Psoas muscle (tissue), 8 donors: ENCODE results near the gene FOXP1. TPM values are rescaled to one million over a fixed set of nuclear protein-coding genes. Genes with fewer than 3 reads are reported as not detected.

Source experiments
- ATAC-seq, 4 donors: fragments of 200-7000 bp; cut with Tn5 transposase; one replicate each; pipeline ENCODE4 v1.9.1; 2020; ENCODE audit warnings: moderate library complexity in 3 of 4, mild to moderate bottlenecking in 2 of 4
- DNase-seq, 2 donors: peaks; one replicate each; pipeline ENCODE4 v3.0.0-alpha.2; 2020
- H3K27ac ChIP-seq: fragments of 200-600 bp; one replicate; pipeline ENCODE4 v1.8.0; 2022
- H3K27me3 ChIP-seq, 3 donors: fragments of 200-600 bp in 1 of 3; one replicate each; pipeline versions ENCODE4 v1.6.1 to v1.8.0; 2013 to 2022; ENCODE audit warnings: low read length in 2 of 3, mild to moderate bottlenecking in 2 of 3, moderate library complexity in 1 of 3; ENCODE audit not compliant: insufficient read depth in 3 of 3
- H3K36me3 ChIP-seq, 2 donors: fragments of 200-600 bp in 1 of 2; one replicate each; pipeline versions ENCODE4 v1.6.1 to v1.8.0; 2013 to 2022; ENCODE audit warnings: low read depth in 1 of 2, mild to moderate bottlenecking in 1 of 2, moderate library complexity in 1 of 2; ENCODE audit not compliant: insufficient read depth in 1 of 2
- H3K4me1 ChIP-seq: fragments of 200-600 bp; one replicate; pipeline ENCODE4 v1.8.0; 2022
- H3K4me3 ChIP-seq: fragments of 200-600 bp; one replicate; pipeline ENCODE4 v1.8.0; 2022; ENCODE audit warnings: mild to moderate bottlenecking
- H3K9me3 ChIP-seq: fragments of 200-600 bp; one replicate; pipeline ENCODE4 v1.8.0; 2022
- WGBS, 3 donors: extraction: QIAGEN DNeasy Blood & Tissue Kit; methylation state at CpG; one replicate each; pipeline versions ENCODE4 v1.1.6 to v1.1.7; 2013; 5-methylcytosine and 5-hydroxymethylcytosine counted together
- intact Hi-C, 2 donors: fragments of 100-400 bp; cut with DNase I; formaldehyde crosslinking; loops; one replicate each; pipeline versions ENCODE4 v1.11.0 to v1.14.2; 2022
- polyA plus RNA-seq, 3 donors: library from polyadenylated mRNA; stranded (reverse); fragments of 200-250 nt; gene quantifications; one replicate each; pipeline ENCODE4 v1.2.3, GENCODE V29; 2013
- total RNA-seq, 4 donors: library from RNA; stranded (reverse); fragmentation: NEBNext Ultra II Directional in 2 of 4; extraction: Animal tissue kit (Norgen Biotek cat#: 25700) in 2 of 4; gene quantifications; one replicate each; pipeline versions ENCODE4 v1.2.1 to v1.2.4, GENCODE V29; 2021 to 2023
- TF ChIP-seq, protein P1 (sequence below): fragments of 200-600 bp; IDR thresholded peaks from one replicate; pipeline ENCODE4 v1.8.0; 2022; ENCODE audit warnings: antibody characterized with exemption
- donor health status: healthy with polysubstance abuse.
- donor health status: DM: no; HTN: no; CAD: no; lungs with moderate emphysema.
- donor health status: Bipolar disorder and iron deficiency.
- donor health status: healthy.
- donor health status: DM: yes; HTN: yes; CAD: no.
- donor health status: DM: no; HTN: no; CAD: no.
- donor health status: DM: no; HTN: no; CAD: no.
- donor health status: DM: yes; HTN: yes; CAD: no.

The FOXP1 gene
- total and polyA plus RNA-seq, 7 donors = 2.6 to 26.4 (median 15.4) TPM

DNA sequence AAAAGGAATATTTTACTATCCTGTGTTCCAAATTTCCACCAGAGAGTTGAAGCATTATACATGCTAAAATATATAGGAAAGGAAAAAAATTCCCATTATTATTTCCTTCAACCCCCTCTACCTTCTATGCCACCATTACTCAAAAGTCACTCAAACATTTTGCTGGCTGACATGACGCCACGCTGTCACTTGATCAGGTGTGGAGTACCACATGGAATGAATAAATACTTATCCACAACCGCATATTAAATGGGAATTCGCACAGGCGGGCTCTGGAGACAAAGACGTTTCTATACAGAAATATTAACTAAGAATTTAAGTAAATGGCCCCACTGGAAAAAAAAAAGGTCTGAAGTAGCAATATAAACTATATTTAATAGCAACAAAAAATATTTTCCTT is 266.4 kb downstream of the FOXP1 start:
- ATAC-seq = no peak
- Histone ChIP-seq H3K4me3 (no peak overlapping the region), H3K9me3 (no peaks in the 10 kb centered on the region), H3K4me1 (peaks cover 2% of the 10 kb centered on the region), H3K27ac (no peak overlapping the region), H3K27me3 (no peaks in the 10 kb centered on the region), H3K36me3 (no peaks in the 10 kb centered on the region)
- intact Hi-C loops = loop anchor here in 1 of 2 donors (10.0 kb wide), 1 partner anchor 188 kb away; no protein-coding TSS in a partner anchor
- no peak for DNase-seq
- TF ChIP-seq, protein P1, sequence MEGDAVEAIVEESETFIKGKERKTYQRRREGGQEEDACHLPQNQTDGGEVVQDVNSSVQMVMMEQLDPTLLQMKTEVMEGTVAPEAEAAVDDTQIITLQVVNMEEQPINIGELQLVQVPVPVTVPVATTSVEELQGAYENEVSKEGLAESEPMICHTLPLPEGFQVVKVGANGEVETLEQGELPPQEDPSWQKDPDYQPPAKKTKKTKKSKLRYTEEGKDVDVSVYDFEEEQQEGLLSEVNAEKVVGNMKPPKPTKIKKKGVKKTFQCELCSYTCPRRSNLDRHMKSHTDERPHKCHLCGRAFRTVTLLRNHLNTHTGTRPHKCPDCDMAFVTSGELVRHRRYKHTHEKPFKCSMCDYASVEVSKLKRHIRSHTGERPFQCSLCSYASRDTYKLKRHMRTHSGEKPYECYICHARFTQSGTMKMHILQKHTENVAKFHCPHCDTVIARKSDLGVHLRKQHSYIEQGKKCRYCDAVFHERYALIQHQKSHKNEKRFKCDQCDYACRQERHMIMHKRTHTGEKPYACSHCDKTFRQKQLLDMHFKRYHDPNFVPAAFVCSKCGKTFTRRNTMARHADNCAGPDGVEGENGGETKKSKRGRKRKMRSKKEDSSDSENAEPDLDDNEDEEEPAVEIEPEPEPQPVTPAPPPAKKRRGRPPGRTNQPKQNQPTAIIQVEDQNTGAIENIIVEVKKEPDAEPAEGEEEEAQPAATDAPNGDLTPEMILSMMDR = no peak
- WGBS, 3 donors = 81 to 92% (median 84%) methylated on average over 6 of the region's 6 CpGs

DNA sequence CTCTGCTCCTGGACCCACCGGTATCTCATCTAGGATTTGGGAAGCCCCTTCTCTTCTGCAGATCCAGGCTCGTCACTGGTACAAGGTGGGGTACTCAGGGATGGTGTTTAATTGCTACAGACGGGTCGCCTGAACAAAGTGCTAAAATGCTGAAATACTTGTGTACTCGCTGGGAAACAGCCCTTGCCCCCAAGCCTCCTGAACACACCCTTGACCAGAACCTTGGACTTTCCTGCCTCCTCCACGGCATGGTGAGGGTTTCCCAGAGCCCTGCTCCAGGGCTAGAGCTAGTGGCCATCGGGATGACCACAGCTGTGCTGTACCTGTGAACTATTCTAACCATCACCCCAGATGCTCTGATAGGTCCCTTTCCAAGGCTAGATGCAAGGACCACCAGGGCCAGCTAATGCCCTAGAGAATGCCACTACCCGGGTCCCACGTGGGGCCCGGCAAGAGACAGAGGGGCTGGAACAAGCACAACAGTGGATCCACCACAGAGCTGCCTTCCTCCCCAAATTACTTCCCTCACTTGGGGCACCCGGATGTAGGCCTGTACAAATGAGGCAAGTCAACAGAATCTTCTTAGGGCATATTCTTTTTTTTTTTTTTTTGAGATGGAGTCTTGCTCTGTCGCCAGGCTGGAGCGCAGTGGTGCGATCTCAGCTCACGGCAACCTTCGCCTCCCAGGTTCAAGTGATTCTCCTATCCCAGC is 267.3 kb downstream of the FOXP1 start:
- Histone ChIP-seq H3K4me1 (peaks cover 11% of the 10 kb centered on the region), H3K9me3 (no peaks in the 10 kb centered on the region), H3K27ac (no peak overlapping the region), H3K36me3 (no peaks in the 10 kb centered on the region), H3K27me3 (no peaks in the 10 kb centered on the region), H3K4me3 (no peak overlapping the region)
- no peak for DNase-seq
- 89 to 96% (median 91%) methylated on average over 16 of the region's 16 CpGs for WGBS, 3 donors
- intact Hi-C loops = loop anchor here in 1 of 2 donors (10.0 kb wide), 1 partner anchor 189 kb away; no protein-coding TSS in a partner anchor
- TF ChIP-seq, protein P1 = no peak
- ATAC-seq = no peak

DNA sequence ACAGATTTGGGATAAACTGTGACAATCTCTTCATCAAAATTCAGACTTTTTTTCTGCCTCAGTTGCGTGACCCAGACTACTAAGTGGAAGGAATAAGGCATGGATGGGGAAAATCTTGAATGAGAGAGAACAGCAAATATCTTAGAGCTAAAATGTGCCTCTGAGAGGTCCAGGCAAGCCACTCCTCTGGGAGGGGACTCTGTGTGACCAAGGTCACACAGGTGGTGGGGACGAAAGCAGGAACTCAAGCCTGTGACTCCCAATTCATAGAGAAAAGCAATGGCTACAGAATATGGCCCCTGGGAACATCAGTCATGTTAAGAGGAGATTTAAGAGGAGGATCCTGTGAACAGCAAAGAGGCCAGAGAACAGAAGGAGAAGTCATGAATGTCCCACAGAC is 268.1 kb downstream of the FOXP1 start:
- no peak overlapping the region for H3K4me3 ChIP-seq
- no peaks in the 10 kb centered on the region for H3K27me3 ChIP-seq
- no peaks in the 10 kb centered on the region for H3K36me3 ChIP-seq
- 88 to 97% (median 93%) methylated on average over 2 of the region's 2 CpGs for WGBS, 3 donors
- TF ChIP-seq, protein P1 = no peak
- DNase-seq (no peak), ATAC-seq (no peak)
- peaks cover 17% of the 10 kb centered on the region for H3K4me1 ChIP-seq
- no peaks in the 10 kb centered on the region for H3K9me3 ChIP-seq
- intact Hi-C loops = loop anchor here in 1 of 2 donors (10.0 kb wide), 1 partner anchor 189 kb away; no protein-coding TSS in a partner anchor
- no peak overlapping the region for H3K27ac ChIP-seq

DNA sequence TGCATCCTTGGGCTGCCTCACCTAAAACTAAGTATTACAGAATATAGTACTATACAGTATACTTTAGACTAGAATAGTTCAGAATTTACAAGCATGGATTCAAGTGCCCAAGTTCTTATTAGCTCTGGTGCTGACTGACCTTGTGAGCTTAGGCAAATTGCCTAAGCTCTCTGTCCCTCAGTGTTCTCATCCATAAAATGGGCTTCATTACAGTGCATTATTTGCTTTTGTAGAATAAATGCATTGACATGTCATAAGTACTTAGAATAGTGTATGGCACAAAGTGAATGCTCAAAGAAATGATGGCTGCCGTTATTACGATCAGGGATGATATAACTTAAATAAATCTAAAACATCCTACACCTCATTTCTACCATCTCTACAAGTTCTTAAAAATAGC is 269.7 kb downstream of the FOXP1 start:
- ATAC-seq = no peak
- TF ChIP-seq, protein P1 = no peak
- Histone ChIP-seq H3K4me3 (no peak overlapping the region), H3K9me3 (no peaks in the 10 kb centered on the region), H3K36me3 (no peaks in the 10 kb centered on the region), H3K27me3 (no peaks in the 10 kb centered on the region), H3K27ac (no peak overlapping the region), H3K4me1 (peaks cover 17% of the 10 kb centered on the region)
- 96 to 97% (median 96%) methylated on average over 2 of the region's 2 CpGs for WGBS, 3 donors
- DNase-seq = no peak
- intact Hi-C loops = loop anchor here in 1 of 2 donors (10.0 kb wide), 1 partner anchor 191 kb away; no protein-coding TSS in a partner anchor
